Measurements from ENCODE around the gene POLR2A. TPM values are rescaled to one million over a fixed set of nuclear protein-coding genes. Genes with fewer than 3 reads are reported as not detected.

POLR2A gene
- polyA plus RNA-seq, 2 of the 4 experiments (the other 2 are of a cell fraction), result 22.8 to 65.6 TPM

GRCh38 chr17:7484067-7484918 is at the start of gene POLR2A (continued):
- TF ChIP-seq HEYL (CRISPR knock-in tag; IDR thresholded peaks at IDR 0.05) (no peak), ZFP36 (IDR thresholded peaks at IDR 0.05; ENCODE audit: borderline replicate concordance, partially characterized antibody) (no peak), HOXB13 (CRISPR knock-in tag; IDR thresholded peaks at IDR 0.05; ENCODE audit: low read depth) (no peak), HMGXB4 (CRISPR knock-in tag; IDR thresholded peaks at IDR 0.05; ENCODE audit: borderline replicate concordance) (peak; percentile 94), EHF (CRISPR knock-in tag; IDR thresholded peaks at IDR 0.05) (no peak), RAD21 (conservative IDR thresholded peaks at IDR 0.05 in 1 of 2, IDR thresholded peaks at IDR 0.05 in 1 of 2) (no peak), FOSL2 (IDR thresholded peaks at IDR 0.05) (no peak), FOSL2 (CRISPR knock-in tag; IDR thresholded peaks at IDR 0.05) (peak; percentile 42), EHMT2 (IDR thresholded peaks at IDR 0.05; ENCODE audit: low read depth) (no peak), EP300 (IDR thresholded peaks at IDR 0.05) (peak in 1 of 2 experiments; percentile 27; a peak in 1 of 5 replicates), NFE2L2 (conservative IDR thresholded peaks at IDR 0.05; ENCODE audit: low read length) (no peak), TP53 (CRISPR knock-in tag; IDR thresholded peaks at IDR 0.05) (peak; percentile 96), RFX5 (IDR thresholded peaks at IDR 0.05) (no peak), CHD2 (IDR thresholded peaks at IDR 0.05; ENCODE audit: low read length, partially characterized antibody) (no peak), KDM1A (IDR thresholded peaks at IDR 0.05; ENCODE audit: low read depth) (no peak), RCOR1 (IDR thresholded peaks at IDR 0.05; ENCODE audit: low read depth, low read length) (no peak; the same call in 1 of the 2 replicates), ZSCAN20 (CRISPR knock-in tag; IDR thresholded peaks at IDR 0.05) (no peak), TFCP2L1 (CRISPR knock-in tag; IDR thresholded peaks at IDR 0.05) (peak; percentile 99), ZC3H11A (IDR thresholded peaks at IDR 0.05) (no peak), NPAS2 (CRISPR knock-in tag; IDR thresholded peaks at IDR 0.05; ENCODE audit: borderline replicate concordance) (no peak), CTCF (IDR thresholded peaks at IDR 0.05) (no peak), JUN (IDR thresholded peaks at IDR 0.05) (peak; percentile 100), CBX8 (IDR thresholded peaks at IDR 0.05) (no peak), MAFK (IDR thresholded peaks at IDR 0.05; ENCODE audit: partially characterized antibody) (no peak), CHD4 (IDR thresholded peaks at IDR 0.05; ENCODE audit: borderline replicate concordance) (no peak), PBX3 (IDR thresholded peaks at IDR 0.05) (peak; percentile 89), GATA3 (IDR thresholded peaks at IDR 0.05; ENCODE audit: borderline replicate concordance) (peak; percentile 65; the same call in 1 of the 2 replicates)

All from A549 (cell line).